GM18909 (cell line): ENCODE measurements around the gene KPTN.

Source experiments
- ATAC-seq: cut with Tn5 transposase; IDR thresholded peaks from one replicate; pipeline ENCODE4 v1.9.1; 2021; ENCODE audit warnings: mild to moderate bottlenecking; ENCODE audit not compliant: unreplicated experiment, poor library complexity

Gene KPTN

GRCh38 chr19:47438793-47439220, 45.2 kb downstream of the KPTN start:
- ATAC-seq, result no peak

GRCh38 chr19:47437500-47437899, 46.5 kb downstream of the KPTN start:
- no peak for ATAC-seq

- ATAC-seq, result no peak
Measured at GRCh38 chr19:47436712-47437401, 47.2 kb downstream of the KPTN start.

- no peak for ATAC-seq
Measured at GRCh38 chr19:47435883-47436417, 48.1 kb downstream of the KPTN start.

GRCh38 chr19:47435196-47435595, 48.8 kb downstream of the KPTN start:
- ATAC-seq, result no peak

GRCh38 chr19:47434088-47434487, 49.9 kb downstream of the KPTN start:
- ATAC-seq, result no peak

- no peak for ATAC-seq
Measured at GRCh38 chr19:47433121-47433520, 50.9 kb downstream of the KPTN start.

- ATAC-seq, result no peak
Measured at GRCh38 chr19:47432499-47432898, 51.5 kb downstream of the KPTN start.

GRCh38 chr19:47432091-47432490, 51.9 kb downstream of the KPTN start:
- ATAC-seq, result no peak

- ATAC-seq, result no peak
Measured at GRCh38 chr19:47430041-47430802, 53.8 kb downstream of the KPTN start.

GRCh38 chr19:47429140-47429793, 54.8 kb downstream of the KPTN start:
- ATAC-seq, result no peak

- ATAC-seq, result no peak
Measured at GRCh38 chr19:47428177-47428894, 55.7 kb downstream of the KPTN start.

- peak; percentile 51 for ATAC-seq
Measured at GRCh38 chr19:47427241-47428176, 56.5 kb downstream of the KPTN start.
